Neural cell (in vitro differentiated cells): Measurements from ENCODE around the gene ADCY4. TPM values are rescaled to one million over a fixed set of nuclear protein-coding genes. Genes with fewer than 3 reads are reported as not detected.

Experiments used
- H2AFZ ChIP-seq: fragments of 200-600, 300-800 bp; sonication (generic), shearing (Covaris generic); 2 replicates; pipeline ENCODE4 v1.6.0; 2014; ENCODE audit warnings: low read depth, mild to moderate bottlenecking, antibody characterized with exemption, low read length, moderate library complexity
- H3F3A ChIP-seq: fragments of 200-600 bp; shearing (Covaris generic); 2 replicates; pipeline ENCODE4 v1.6.1; 2016; ENCODE audit warnings: mild to moderate bottlenecking, moderate library complexity, mixed read lengths, antibody characterized with exemption, low read length; ENCODE audit not compliant: insufficient read depth, poor library complexity, severe bottlenecking
- H3K27ac ChIP-seq: fragments of 200-600, 300-800 bp; sonication (generic), shearing (Covaris generic); 2 replicates; pipeline ENCODE4 v1.5.1; 2014; ENCODE audit warnings: mild to moderate bottlenecking, low read length, moderate library complexity
- H3K27me3 ChIP-seq: fragments of 300-800, 200-600 bp; sonication (generic), shearing (Covaris generic); 2 replicates; pipeline ENCODE4 v1.6.0; 2014; ENCODE audit warnings: mild to moderate bottlenecking, low read depth, low read length, moderate library complexity; ENCODE audit not compliant: insufficient read depth
- H3K36me3 ChIP-seq: fragments of 300-800, 200-600 bp; sonication (generic), shearing (Covaris generic); 2 replicates; pipeline ENCODE4 v1.5.1; 2014; ENCODE audit warnings: mild to moderate bottlenecking, antibody characterized with exemption, low read length, moderate library complexity; ENCODE audit not compliant: insufficient read depth
- H3K4me2 ChIP-seq: fragments of 300-800, 200-600 bp; sonication (generic), shearing (Covaris generic); 2 replicates; pipeline ENCODE4 v1.6.0; 2014; ENCODE audit warnings: mild to moderate bottlenecking, low read length
- H3K4me3 ChIP-seq: fragments of 300-800, 200-600 bp; sonication (generic), shearing (Covaris generic); 2 replicates; pipeline ENCODE4 v1.5.1; 2014; ENCODE audit warnings: mild to moderate bottlenecking, low read length, moderate library complexity
- H3K79me2 ChIP-seq: fragments of 200-600 bp; shearing (Covaris generic); replicated peaks from 2 replicates; pipeline ENCODE4 v1.6.0; 2014; ENCODE audit warnings: mild to moderate bottlenecking, low read length, moderate library complexity; ENCODE audit not compliant: insufficient read depth
- H3K9ac ChIP-seq: fragments of 300-800, 200-600 bp; sonication (generic), shearing (Covaris generic); 2 replicates; pipeline ENCODE4 v1.6.1; 2016; ENCODE audit warnings: mild to moderate bottlenecking, low read length, mixed read lengths
- H3K9me2 ChIP-seq: fragments of 200-600 bp; shearing (Covaris generic); 2 replicates; pipeline ENCODE4 v1.6.1; 2016; ENCODE audit warnings: mild to moderate bottlenecking, low read length, mixed read lengths; ENCODE audit not compliant: insufficient read depth
- H3K9me3 ChIP-seq: fragments of 200-600, 300-800 bp; sonication (generic), shearing (Covaris generic); 2 replicates; pipeline ENCODE4 v1.6.1; 2016; ENCODE audit warnings: mild to moderate bottlenecking, mixed run types, low read length, moderate library complexity, mixed read lengths
- H4K20me1 ChIP-seq: fragments of 200-600 bp; shearing (Covaris generic); 2 replicates; pipeline ENCODE4 v1.6.1; 2016; ENCODE audit warnings: mild to moderate bottlenecking, mixed run types; ENCODE audit not compliant: insufficient read depth
- EP300 ChIP-seq: fragments of 450-650 bp; conservative IDR thresholded peaks from 2 replicates; pipeline ENCODE4 v1.6.1; 2014; ENCODE audit warnings: antibody characterized with exemption, mild to moderate bottlenecking, moderate library complexity; ENCODE audit not compliant: poor library complexity, severe bottlenecking
- EZH2 ChIP-seq: fragments of 200-600, 300-800 bp; shearing (Covaris generic), sonication (generic); IDR thresholded peaks from 2 replicates; pipeline ENCODE4 v1.6.1; 2014; ENCODE audit warnings: antibody characterized with exemption, low read length, borderline replicate concordance, mild to moderate bottlenecking; ENCODE audit not compliant: insufficient read depth, poor library complexity, severe bottlenecking
- MXI1 ChIP-seq: fragments of 450-650 bp; conservative IDR thresholded peaks from 2 replicates; pipeline ENCODE4 v1.6.1; 2014; ENCODE audit warnings: antibody characterized with exemption, mild to moderate bottlenecking; ENCODE audit not compliant: poor library complexity, severe bottlenecking
- POLR2AphosphoS5 ChIP-seq: IDR thresholded peaks from 2 replicates; pipeline ENCODE4 v1.6.1; 2012
- RAD21 ChIP-seq: fragments of 450-650 bp; conservative IDR thresholded peaks from 2 replicates; pipeline ENCODE4 v1.6.1; 2014; ENCODE audit warnings: antibody characterized with exemption, mild to moderate bottlenecking, moderate library complexity
- SMC3 ChIP-seq: fragments of 450-650 bp; conservative IDR thresholded peaks from 2 replicates; pipeline ENCODE4 v1.6.1; 2014; ENCODE audit warnings: antibody characterized with exemption, mild to moderate bottlenecking, moderate library complexity; ENCODE audit not compliant: poor library complexity
- TAF1 ChIP-seq: IDR thresholded peaks from 2 replicates; pipeline ENCODE4 v1.6.1; 2012; ENCODE audit warnings: low read depth
- polyA plus RNA-seq: library from polyadenylated mRNA; depleted of rRNA; stranded (reverse); fragments of >200 nt; gene quantifications from 2 replicates; pipeline ENCODE4 v1.2.3, GENCODE V29; 2014
- TF ChIP-seq, protein P1 (sequence below): fragments of 450-650 bp; IDR thresholded peaks from 2 replicates; pipeline ENCODE4 v1.5.1; 2014; ENCODE audit warnings: antibody characterized with exemption, mild to moderate bottlenecking, moderate library complexity; ENCODE audit not compliant: poor library complexity, severe bottlenecking
- TF ChIP-seq, protein P2 (sequence below): IDR thresholded peaks from 2 replicates; pipeline ENCODE4 v1.6.1; 2012; ENCODE audit warnings: borderline replicate concordance

The ADCY4 gene
- polyA plus RNA-seq, 1 donor from 2014 or later: not detected

DNA sequence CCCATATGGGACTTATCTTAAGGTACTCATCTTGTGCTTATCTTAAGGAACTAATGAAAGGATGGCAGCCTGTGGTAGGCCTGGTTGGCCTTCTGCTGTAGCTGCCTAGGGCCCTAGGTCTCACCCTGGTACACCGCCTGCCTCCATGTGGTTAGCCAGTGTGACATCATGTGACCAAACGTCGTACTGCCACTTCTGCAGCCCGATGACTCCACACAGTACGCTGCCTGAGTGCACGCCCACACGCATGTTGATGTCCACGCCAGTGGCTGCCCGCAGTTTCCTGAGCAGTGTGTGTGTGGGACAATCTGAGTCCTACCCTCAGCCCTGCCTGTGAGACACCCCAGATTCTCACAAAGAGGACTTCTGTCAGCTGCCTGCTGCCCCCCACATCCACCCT is 5.1 kb downstream of the ADCY4 start:
- no peak overlapping the region for H3K4me3 ChIP-seq
- H3K4me2 ChIP-seq: no peak overlapping the region
- H3K36me3 ChIP-seq: no peaks in the 10 kb centered on the region
- H3F3A ChIP-seq: no peaks in the 10 kb centered on the region
- H3K9me3 ChIP-seq: no peaks in the 10 kb centered on the region
- TF ChIP-seq, protein P1, sequence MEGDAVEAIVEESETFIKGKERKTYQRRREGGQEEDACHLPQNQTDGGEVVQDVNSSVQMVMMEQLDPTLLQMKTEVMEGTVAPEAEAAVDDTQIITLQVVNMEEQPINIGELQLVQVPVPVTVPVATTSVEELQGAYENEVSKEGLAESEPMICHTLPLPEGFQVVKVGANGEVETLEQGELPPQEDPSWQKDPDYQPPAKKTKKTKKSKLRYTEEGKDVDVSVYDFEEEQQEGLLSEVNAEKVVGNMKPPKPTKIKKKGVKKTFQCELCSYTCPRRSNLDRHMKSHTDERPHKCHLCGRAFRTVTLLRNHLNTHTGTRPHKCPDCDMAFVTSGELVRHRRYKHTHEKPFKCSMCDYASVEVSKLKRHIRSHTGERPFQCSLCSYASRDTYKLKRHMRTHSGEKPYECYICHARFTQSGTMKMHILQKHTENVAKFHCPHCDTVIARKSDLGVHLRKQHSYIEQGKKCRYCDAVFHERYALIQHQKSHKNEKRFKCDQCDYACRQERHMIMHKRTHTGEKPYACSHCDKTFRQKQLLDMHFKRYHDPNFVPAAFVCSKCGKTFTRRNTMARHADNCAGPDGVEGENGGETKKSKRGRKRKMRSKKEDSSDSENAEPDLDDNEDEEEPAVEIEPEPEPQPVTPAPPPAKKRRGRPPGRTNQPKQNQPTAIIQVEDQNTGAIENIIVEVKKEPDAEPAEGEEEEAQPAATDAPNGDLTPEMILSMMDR: no peak
- TF ChIP-seq EZH2: no peak
- TF ChIP-seq, protein P2, sequence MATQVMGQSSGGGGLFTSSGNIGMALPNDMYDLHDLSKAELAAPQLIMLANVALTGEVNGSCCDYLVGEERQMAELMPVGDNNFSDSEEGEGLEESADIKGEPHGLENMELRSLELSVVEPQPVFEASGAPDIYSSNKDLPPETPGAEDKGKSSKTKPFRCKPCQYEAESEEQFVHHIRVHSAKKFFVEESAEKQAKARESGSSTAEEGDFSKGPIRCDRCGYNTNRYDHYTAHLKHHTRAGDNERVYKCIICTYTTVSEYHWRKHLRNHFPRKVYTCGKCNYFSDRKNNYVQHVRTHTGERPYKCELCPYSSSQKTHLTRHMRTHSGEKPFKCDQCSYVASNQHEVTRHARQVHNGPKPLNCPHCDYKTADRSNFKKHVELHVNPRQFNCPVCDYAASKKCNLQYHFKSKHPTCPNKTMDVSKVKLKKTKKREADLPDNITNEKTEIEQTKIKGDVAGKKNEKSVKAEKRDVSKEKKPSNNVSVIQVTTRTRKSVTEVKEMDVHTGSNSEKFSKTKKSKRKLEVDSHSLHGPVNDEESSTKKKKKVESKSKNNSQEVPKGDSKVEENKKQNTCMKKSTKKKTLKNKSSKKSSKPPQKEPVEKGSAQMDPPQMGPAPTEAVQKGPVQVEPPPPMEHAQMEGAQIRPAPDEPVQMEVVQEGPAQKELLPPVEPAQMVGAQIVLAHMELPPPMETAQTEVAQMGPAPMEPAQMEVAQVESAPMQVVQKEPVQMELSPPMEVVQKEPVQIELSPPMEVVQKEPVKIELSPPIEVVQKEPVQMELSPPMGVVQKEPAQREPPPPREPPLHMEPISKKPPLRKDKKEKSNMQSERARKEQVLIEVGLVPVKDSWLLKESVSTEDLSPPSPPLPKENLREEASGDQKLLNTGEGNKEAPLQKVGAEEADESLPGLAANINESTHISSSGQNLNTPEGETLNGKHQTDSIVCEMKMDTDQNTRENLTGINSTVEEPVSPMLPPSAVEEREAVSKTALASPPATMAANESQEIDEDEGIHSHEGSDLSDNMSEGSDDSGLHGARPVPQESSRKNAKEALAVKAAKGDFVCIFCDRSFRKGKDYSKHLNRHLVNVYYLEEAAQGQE: no peak
- no peak for TF ChIP-seq RAD21
- no peak for TF ChIP-seq MXI1
- TF ChIP-seq TAF1: no peak
- TF ChIP-seq POLR2AphosphoS5: no peak
- TF ChIP-seq EP300: no peak
- no peak for TF ChIP-seq SMC3
- H4K20me1 ChIP-seq: no peaks in the 10 kb centered on the region
- H3K9me2 ChIP-seq: no peaks in the 10 kb centered on the region
- no peak overlapping the region for H2AFZ ChIP-seq
- no peak overlapping the region for H3K9ac ChIP-seq
- H3K79me2 ChIP-seq: no peaks in the 10 kb centered on the region
- peaks cover 44% of the 10 kb centered on the region for H3K27me3 ChIP-seq
- H3K27ac ChIP-seq: no peak overlapping the region

DNA sequence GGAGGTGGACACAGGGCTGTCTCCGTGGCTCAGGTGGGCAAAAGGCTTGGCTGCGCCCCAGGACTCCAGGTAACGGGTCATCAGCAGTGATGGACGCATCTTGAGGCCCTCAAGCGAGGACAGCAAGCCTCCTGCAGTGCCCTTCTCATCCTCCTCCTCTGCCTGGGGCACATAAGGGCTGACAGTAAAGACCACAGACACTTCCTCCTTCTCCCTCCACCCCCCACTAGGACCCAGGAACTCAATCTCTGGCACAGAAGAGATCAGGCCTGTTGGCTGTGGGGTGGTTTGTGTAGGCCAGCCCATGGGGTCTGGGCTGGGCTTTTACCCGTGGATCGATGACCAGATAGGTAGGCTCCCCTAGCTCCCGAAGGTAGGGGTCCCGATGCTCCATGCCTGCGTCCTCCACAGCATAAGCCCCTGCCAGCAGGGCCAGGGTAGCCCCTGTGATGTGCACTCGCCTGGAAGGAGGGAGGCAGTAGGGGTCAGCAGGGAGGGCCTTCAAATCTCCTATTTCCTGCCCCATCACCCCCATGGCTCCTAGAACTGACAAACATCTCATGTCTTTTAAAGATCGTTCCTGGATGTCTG is 5.7 kb downstream of the ADCY4 start:
- no peaks in the 10 kb centered on the region for H3K9me2 ChIP-seq
- no peak overlapping the region for H3K27ac ChIP-seq
- H3F3A ChIP-seq: no peaks in the 10 kb centered on the region
- H3K36me3 ChIP-seq: no peaks in the 10 kb centered on the region
- H3K4me3 ChIP-seq: no peak overlapping the region
- H3K27me3 ChIP-seq: peaks cover 38% of the 10 kb centered on the region
- no peak overlapping the region for H2AFZ ChIP-seq
- H3K79me2 ChIP-seq: no peaks in the 10 kb centered on the region
- no peak for TF ChIP-seq TAF1
- no peak for TF ChIP-seq EZH2
- TF ChIP-seq EP300: no peak
- TF ChIP-seq, protein P1: no peak
- no peak for TF ChIP-seq POLR2AphosphoS5
- no peak for TF ChIP-seq MXI1
- H4K20me1 ChIP-seq: no peaks in the 10 kb centered on the region
- H3K9me3 ChIP-seq: no peaks in the 10 kb centered on the region
- no peak overlapping the region for H3K9ac ChIP-seq
- no peak overlapping the region for H3K4me2 ChIP-seq
